NCI-H69 (cell line): ENCODE measurements around the gene HNRNPA1L2.
"Not testable (repeated sequence)": the region's sequence is repeated elsewhere in the genome, so short reads cannot be mapped to it uniquely, and the experiment has no call there.

Experiments used
- DNase-seq: peaks from one replicate; lab custom pipeline; 2025; lab: John Stamatoyannopoulos, UW

The HNRNPA1L2 gene

GRCh38 chr13:52642131-52642530 is at the start of gene HNRNPA1L2:
HNRNPA1L2 (plus strand) TSS chr13:52642431; CDS start chr13:52642493, 62 bp downstream.
- no peak for DNase-seq

GRCh38 chr13:52593175-52593574 is 49.1 kb upstream of the HNRNPA1L2 start:
- DNase-seq: not testable (repeated sequence)

- DNase-seq: not testable (repeated sequence)
Observed at GRCh38 chr13:52593812-52594211, 48.4 kb upstream of the HNRNPA1L2 start.

DNA sequence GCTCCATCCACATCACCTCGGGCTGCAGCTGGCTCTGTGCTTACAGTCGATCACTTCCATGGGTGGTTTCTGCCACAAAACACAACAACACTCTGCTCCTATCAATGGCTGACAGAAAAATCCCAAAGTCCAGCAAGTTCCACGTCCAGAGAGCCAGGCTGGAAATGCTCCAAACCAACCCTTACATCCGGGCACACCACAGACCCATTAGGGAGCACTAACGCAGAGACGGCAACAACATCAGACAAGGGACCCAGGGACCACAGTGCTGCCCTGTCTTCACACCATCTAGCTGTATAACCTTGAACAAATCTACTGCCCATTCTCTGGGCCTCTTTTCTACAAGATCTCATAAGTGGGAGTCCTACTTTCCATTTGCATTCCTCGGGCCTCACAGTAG is 47.9 kb upstream of the HNRNPA1L2 start:
- DNase-seq: not testable (repeated sequence)

DNA sequence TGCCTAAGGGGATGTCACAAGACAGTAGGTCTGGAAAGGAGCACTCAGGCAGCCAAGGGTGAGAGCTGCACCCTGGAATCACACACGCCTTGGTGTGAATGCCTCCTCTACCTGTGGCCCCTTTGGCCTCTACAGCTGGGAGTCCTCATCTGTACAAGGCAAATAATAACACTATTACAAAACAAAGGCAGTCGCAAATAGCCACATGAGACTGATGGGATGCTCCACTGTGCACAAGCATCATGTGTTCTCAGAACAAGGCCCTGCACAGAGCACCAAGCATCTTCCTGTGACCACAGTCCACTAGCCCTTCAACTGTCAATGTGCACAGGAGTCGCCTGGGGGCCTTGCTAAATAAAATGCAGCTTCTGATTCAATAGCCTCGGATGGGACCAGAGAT is 44.6 kb upstream of the HNRNPA1L2 start:
- no peak for DNase-seq

DNA sequence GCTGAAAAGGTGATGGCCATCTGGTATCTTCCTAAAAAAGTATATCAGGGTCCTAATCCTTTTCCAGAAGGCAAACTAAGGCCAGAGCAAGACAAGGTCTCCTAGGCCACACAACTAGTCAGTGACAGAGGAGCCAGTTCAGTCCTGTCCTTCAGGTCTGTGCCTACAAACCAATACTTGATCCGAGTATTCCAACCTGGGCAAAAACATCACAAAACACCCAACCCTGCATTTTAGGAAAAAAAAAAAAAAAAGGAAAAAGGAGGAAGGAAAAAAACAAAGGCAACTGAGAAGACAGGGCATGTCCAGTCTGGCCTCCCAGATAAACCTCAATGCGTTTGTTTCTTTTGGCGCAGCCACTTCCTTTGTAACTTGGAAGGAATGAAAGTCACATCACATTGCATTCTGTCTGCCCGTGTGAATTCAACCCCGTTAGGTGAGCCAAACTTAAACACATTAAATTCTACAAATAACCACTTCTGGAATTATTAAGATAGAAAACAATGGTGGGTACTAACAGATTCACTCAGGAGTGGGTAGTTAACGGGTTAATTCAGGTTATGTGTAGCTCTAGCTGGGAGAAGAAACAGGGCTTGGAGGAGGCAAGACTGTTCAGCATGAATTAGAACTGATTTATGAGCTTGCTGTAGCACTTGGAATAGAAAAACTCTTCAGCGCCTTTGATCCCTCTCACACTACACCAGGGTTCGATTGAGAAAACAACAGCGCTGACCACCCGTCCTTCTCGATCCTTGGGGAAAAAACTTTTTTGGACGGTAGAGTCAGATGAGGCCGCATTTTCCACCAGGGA is 43.0 kb upstream of the HNRNPA1L2 start:
- DNase-seq: peak; percentile 44

DNA sequence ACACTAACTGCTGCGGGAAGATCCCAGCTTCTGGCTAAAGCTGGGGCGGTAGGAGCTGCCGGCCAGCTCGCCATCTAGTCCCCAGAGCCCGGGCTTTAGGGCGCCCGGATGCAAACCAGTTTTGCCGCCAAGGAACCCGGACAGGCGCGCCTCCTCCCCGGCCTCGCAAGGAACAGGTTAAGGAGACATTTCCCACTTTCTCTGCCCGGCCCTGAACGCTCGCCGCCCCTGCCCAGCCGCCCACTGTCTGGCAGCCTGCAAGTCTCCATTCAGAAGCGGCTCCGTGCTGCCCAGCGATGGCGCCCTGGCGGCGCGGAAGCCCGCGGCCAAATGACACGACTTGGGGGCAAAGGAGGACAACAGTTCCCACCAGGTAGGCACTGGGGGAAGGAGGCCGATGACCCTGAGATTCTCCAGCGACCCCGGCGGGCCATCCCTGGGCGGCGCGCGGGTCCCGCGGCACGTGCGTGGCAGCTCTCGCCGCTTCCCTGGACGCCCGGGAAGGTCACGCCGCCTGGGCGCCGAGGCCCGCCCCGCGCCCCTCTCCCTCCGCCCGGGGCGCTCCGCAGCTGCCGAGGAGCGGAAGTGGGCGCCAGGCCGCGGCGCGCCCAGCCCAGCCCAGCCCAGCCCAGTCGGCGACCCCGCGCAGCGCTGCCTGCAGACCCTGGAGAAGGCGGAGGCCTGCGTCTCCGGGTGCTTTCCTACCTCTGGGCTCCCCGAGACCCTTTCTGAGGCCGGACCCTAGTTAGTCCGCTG is 42.2 kb upstream of the HNRNPA1L2 start:
- DNase-seq: peak; percentile 64

DNA sequence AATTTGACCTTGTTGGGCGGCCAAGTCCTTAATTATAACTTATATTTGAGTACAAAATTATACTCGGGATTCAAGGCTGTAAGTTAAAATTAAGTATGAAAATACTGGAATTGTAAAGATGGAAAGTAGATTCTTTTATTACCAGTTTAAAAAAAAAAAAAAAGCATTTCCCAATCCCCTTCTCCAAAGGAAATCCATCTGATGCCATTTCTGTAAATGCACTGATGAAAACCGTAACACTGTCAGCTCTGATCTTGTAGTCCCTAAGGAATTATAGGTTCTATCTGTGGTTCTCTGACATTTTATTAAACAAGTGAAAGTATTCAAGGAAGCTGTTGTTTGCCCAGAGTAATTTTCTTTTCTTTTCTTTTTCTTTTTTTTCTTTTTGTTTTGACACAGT is 41.6 kb upstream of the HNRNPA1L2 start:
- DNase-seq: no peak

GRCh38 chr13:52603316-52603715 is 38.9 kb upstream of the HNRNPA1L2 start:
- DNase-seq: not testable (repeated sequence)

- not testable (repeated sequence) for DNase-seq
Observed at GRCh38 chr13:52606126-52606525, 36.1 kb upstream of the HNRNPA1L2 start.

- not testable (repeated sequence) for DNase-seq
Observed at GRCh38 chr13:52606795-52607194, 35.4 kb upstream of the HNRNPA1L2 start.

DNA sequence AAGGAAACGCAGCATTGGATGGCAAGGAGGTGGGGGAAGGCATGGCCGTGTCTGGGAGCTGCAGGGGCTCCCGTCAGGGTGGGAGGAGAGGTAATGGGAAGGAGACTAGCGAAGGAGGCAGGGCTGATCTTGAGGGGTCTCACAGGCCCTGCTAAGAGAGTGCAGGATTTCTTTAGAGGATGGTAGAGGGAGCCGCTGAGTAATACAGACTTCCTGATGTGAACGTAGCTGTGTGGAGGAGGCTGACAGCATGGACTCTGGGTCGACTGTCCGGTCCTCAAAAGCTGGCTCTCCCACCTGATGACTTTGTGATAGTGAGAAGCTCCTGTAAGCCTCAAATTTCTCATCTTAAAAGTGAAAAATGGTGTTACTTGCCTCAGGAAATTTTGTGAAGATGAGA is 34.0 kb upstream of the HNRNPA1L2 start:
- DNase-seq: not testable (repeated sequence)

- DNase-seq: peak; percentile 50
Observed at GRCh38 chr13:52609013-52609606, 33.1 kb upstream of the HNRNPA1L2 start.

DNA sequence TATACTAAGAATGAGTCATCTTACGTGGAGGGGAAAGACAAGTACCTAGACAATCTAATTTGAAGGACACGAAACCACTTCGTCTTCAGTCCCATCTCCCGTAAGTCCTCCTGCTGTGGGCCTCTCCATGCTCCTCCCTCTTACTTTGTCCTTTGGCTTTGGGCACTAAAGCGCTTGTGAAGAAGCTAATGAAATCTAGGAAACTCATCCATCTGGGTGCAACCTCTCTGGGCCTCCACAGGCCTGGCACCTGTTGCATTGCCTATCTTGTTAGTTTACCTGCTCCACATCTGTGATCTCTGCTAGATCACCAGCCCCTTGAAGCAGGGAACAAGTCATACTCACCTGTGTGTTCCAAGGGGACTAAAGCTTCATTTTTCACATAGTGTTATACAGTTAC is 32.1 kb upstream of the HNRNPA1L2 start:
- not testable (repeated sequence) for DNase-seq

DNA sequence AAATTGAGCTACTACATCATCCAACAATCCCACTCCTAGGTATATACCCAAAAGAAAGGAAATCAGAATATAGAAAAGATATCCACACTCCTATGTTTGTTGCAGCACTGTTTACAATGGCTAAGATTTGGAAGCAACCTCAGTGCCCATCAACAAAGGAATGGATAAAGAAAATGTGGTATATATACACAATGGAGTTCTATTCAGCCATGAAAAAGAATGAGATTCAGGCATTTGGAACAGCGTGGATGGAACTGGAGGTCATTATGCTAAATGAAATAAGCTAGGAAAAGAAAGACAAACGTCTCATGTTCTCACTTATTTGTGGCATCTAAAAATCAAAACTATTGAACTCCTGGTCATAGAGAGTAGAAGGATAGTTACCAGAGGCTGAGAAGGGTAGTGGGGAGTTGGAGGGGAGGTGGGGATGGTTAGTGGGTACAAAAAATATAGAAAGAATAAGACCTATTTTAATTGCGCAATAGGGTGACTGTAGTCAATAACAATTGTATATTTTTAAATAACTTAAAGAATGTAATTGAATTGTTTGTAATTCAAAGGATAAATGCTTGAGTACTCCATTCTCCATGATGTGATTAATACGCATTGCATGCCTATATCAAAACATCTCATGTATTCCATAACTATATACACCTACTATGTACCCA is 27.0 kb upstream of the HNRNPA1L2 start:
- DNase-seq: no peak

- DNase-seq: no peak
Observed at GRCh38 chr13:52615812-52616211, 26.4 kb upstream of the HNRNPA1L2 start.

DNA sequence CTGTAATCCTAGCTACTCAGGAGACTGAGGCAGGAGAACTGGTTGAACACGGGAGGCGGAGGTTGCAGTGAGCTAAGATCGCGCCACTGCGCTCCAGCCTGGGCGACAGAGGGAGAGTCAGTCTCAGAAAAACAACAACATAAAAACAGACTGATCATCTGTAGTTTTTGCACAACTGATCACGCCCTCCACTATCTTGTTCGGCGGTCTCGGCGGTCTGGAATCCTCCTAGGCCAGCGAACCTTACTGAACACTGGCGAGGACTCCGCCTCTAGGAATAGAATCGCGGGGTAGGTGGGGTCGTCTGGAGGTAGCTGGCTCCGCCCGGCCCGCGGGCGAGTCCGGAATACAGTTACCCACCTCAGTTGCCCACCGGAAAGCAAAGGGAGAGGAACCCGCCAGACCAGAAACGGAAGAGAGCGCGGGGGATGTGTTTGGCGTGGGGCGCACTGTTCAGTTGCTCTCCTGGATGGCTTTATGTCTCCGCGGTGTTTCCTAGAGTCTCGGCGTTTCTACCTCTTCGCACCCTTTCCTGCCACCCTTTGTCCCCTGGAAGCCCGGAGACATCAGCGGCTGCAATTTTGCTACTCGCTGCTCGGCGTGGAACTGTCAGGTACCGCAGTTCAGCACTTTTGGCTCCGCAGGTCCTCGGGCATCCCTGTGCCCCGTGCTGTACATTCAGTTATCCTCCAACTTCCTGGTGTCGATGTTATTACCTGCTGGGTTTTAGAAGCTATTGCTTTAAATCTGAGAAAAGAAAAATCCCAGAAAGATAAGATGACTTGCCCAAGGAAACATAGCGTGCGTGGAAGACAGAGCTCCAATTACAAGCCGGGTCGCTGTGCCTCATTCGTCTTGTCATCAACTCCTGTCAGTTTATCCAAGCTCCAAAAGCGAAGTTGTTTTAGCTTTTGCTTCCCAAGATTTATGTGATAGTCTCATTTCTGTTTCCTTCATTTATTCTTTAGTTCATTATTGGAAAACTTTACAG is 24.9 kb upstream of the HNRNPA1L2 start:
- DNase-seq: peak; percentile 90

GRCh38 chr13:52631083-52631690 is 11.0 kb upstream of the HNRNPA1L2 start:
- DNase-seq: not testable (repeated sequence)

DNA sequence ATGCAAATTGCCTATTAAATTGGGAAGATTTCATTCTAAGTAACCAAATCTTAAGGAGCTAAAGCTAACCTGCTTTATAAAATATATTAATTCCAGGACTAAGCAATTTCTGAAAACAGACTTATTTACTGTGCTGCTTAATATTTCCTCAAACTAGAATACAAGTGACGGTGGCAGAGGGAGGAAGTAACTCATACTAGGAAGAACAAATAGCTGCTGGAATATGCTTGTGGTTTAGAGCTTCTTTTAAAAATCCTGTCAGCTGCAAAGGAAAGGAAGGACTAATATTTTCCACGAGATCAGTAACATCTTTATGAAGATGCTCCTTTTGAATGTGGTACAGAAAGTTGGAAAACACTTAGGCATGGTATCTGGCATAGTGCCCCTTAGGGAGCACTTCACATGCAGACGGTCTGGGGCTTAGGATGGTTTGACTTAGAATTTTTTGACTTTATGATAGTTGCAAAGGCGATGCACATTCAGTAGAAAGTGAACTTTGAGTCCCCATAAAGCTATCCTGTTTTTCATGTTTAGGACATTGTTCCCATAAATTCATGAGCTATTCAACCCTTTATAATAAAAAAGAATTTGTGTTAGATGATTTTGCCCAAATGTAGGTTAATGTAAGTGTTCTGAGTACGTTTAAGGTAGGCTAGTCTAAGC is 3.4 kb upstream of the HNRNPA1L2 start:
- no peak for DNase-seq

DNA sequence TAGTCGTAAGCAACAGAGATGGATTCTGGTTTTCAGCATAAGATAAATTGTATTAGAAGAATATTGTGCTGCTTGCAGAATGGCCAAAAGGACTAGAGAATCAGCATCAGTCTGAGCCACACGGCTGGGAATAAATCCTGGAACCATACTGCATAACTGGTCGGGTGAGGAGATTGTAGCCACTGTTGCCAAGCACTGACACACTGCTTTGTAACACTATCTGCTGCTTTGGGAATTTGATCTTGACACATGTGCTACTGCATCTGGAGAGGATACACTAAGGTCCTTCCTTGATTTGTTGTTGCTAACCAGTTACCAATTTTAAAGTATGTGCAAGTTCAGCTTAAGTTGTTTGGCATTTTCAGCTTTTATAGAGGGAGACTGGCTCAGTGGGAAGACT is 1.9 kb downstream of the HNRNPA1L2 start:
- no peak for DNase-seq
